SK-N-SH (cell line): ENCODE measurements around the gene SPOP. TPM values are rescaled to one million over a fixed set of nuclear protein-coding genes. Genes with fewer than 3 reads are reported as not detected.

Source experiments
- CTCF ChIA-PET: fragments of 300-600, 350-600 bp; formaldehyde crosslinking; extraction: SDS; loops from one replicate; lab custom pipeline; 2021; lab: Yijun Ruan, JAX
- POLR2A ChIA-PET: fragments of 350-600 bp; sonication (Branson Sonifier 250); formaldehyde crosslinking; extraction: SDS; loops from one replicate; lab custom pipeline; 2020; ENCODE audit warnings: antibody characterized with exemption, inconsistent platforms; lab: Yijun Ruan, JAX
- DNase-seq: peaks from one replicate; pipeline ENCODE4 v3.0.0; 2012
- H2AFZ ChIP-seq: fragments of 200-600 bp; sonication (generic); 2 replicates; pipeline ENCODE4 v1.8.1; 2016; ENCODE audit warnings: antibody characterized with exemption, mild to moderate bottlenecking, low read depth
- H3F3A ChIP-seq: fragments of 200-600 bp; sonication (generic); replicated peaks from 2 replicates; pipeline ENCODE3; 2016; ENCODE audit warnings: antibody characterized with exemption, mild to moderate bottlenecking; ENCODE audit not compliant: insufficient read depth
- H3K27ac ChIP-seq, 2 experiments: fragments of 200-500 bp in 1 of 2; fragments of 200-600 bp in 1 of 2; sonication (Bioruptor generic) in 1 of 2; sonication (generic), shearing (Covaris generic) in 1 of 2; 2 replicates each; pipeline versions ENCODE4 v1.5.1 to v1.6.1; 2014 to 2016; ENCODE audit warnings: low read depth in 2 of 2, inconsistent platforms in 1 of 2, low read length in 1 of 2, mild to moderate bottlenecking in 1 of 2, mixed read lengths in 1 of 2
- H3K27me3 ChIP-seq: fragments of 200-600 bp; sonication (generic), shearing (Covaris generic); 2 replicates; pipeline ENCODE4 v1.6.1; 2016; ENCODE audit warnings: mixed run types; ENCODE audit not compliant: insufficient read depth
- H3K36me3 ChIP-seq, 2 experiments: fragments of 200-500 bp in 1 of 2; fragments of 200-600 bp in 1 of 2; sonication (Bioruptor generic) in 1 of 2; sonication (generic) in 1 of 2; replicated peaks in 1 of 2; 2 replicates each; pipeline versions ENCODE3 to v1.5.1; 2014 to 2016; ENCODE audit warnings: low read length in 1 of 2, mild to moderate bottlenecking in 1 of 2; ENCODE audit not compliant: insufficient read depth in 2 of 2, control insufficient read depth in 1 of 2
- H3K4me1 ChIP-seq, 2 experiments: fragments of 200-500 bp in 1 of 2; fragments of 200-600 bp in 1 of 2; sonication (Bioruptor generic) in 1 of 2; sonication (generic), shearing (Covaris generic) in 1 of 2; 2 replicates each; pipeline versions ENCODE4 v1.5.1 to v1.6.1; 2014 to 2016; ENCODE audit warnings: low read depth in 1 of 2, low read length in 1 of 2, mixed run types in 1 of 2; ENCODE audit not compliant: insufficient read depth in 2 of 2, control insufficient read depth in 1 of 2
- H3K4me2 ChIP-seq: fragments of 200-600 bp; sonication (generic), shearing (Covaris generic); 2 replicates; pipeline ENCODE4 v1.6.1; 2017; ENCODE audit warnings: mixed run types
- H3K4me3 ChIP-seq, 2 experiments: fragments of 200-500 bp in 1 of 2; fragments of 200-600 bp in 1 of 2; sonication (Bioruptor generic) in 1 of 2; sonication (generic), shearing (Covaris generic) in 1 of 2; 2 replicates each; pipeline versions ENCODE4 v1.5.1 to v1.8.1; 2014 to 2016; ENCODE audit warnings: low read depth in 2 of 2, inconsistent platforms in 1 of 2, low read length in 1 of 2, mild to moderate bottlenecking in 1 of 2, mixed read lengths in 1 of 2, moderate library complexity in 1 of 2
- H3K79me2 ChIP-seq: fragments of 200-600 bp; sonication (generic); 2 replicates; pipeline ENCODE4 v1.8.1; 2017; ENCODE audit warnings: mild to moderate bottlenecking; ENCODE audit not compliant: insufficient read depth
- H3K9ac ChIP-seq: fragments of 200-600 bp; sonication (generic); 2 replicates; pipeline ENCODE4 v1.6.1; 2017; ENCODE audit warnings: mixed run types
- H3K9me2 ChIP-seq: fragments of 200-600 bp; sonication (generic); 2 replicates; pipeline ENCODE4 v1.6.1; 2017; ENCODE audit warnings: mixed run types
- H3K9me3 ChIP-seq: fragments of 200-600 bp; sonication (generic); 2 replicates; pipeline ENCODE4 v1.6.1; 2017; ENCODE audit warnings: mixed run types, mild to moderate bottlenecking, moderate library complexity
- H4K20me1 ChIP-seq: fragments of 200-600 bp; sonication (generic); 2 replicates; pipeline ENCODE4 v1.6.1; 2017; ENCODE audit warnings: mild to moderate bottlenecking, mixed run types; ENCODE audit not compliant: insufficient read depth
- CTCF ChIP-seq: fragments of 200-600 bp; sonication (generic); IDR thresholded peaks from 2 replicates; pipeline ENCODE4 v1.6.1; 2017; ENCODE audit warnings: antibody characterized with exemption, mild to moderate bottlenecking, moderate library complexity
- EP300 ChIP-seq, 2 experiments: IDR thresholded peaks; 2 replicates each; pipeline versions ENCODE4 v1.4.0 to v1.6.1; 2012; ENCODE audit warnings: borderline replicate concordance in 1 of 2, low read depth in 1 of 2, low read length in 1 of 2
- EZH2phosphoT487 ChIP-seq: fragments of 200-600 bp; sonication (generic); IDR thresholded peaks from 2 replicates; pipeline ENCODE4 v1.6.1; 2017; ENCODE audit warnings: low read depth, mixed run types, mild to moderate bottlenecking, antibody characterized with exemption, moderate library complexity, borderline replicate concordance
- FOXM1 ChIP-seq: IDR thresholded peaks from 2 replicates; pipeline ENCODE4 v1.4.0; 2012; ENCODE audit warnings: low read depth, mild to moderate bottlenecking
- GABPA ChIP-seq: IDR thresholded peaks from 2 replicates; pipeline ENCODE4 v1.4.0; 2012; ENCODE audit warnings: low read depth, mild to moderate bottlenecking
- MEF2A ChIP-seq: IDR thresholded peaks from 2 replicates; pipeline ENCODE4 v1.4.0; 2012; ENCODE audit warnings: low read depth, borderline replicate concordance
- NFIC ChIP-seq: IDR thresholded peaks from 2 replicates; pipeline ENCODE4 v1.4.0; 2012; ENCODE audit warnings: borderline replicate concordance
- PBX3 ChIP-seq: IDR thresholded peaks from 2 replicates; pipeline ENCODE4; 2012
- POLR2AphosphoS5 ChIP-seq: IDR thresholded peaks from 2 replicates; pipeline ENCODE4 v1.6.1; 2012; ENCODE audit warnings: low read depth, low read length
- RAD21 ChIP-seq: IDR thresholded peaks from 2 replicates; pipeline ENCODE4 v1.6.1; 2012; ENCODE audit warnings: mild to moderate bottlenecking, low read length
- RFX5 ChIP-seq: IDR thresholded peaks from 2 replicates; pipeline ENCODE4 v1.6.1; 2012; ENCODE audit warnings: mild to moderate bottlenecking, improper control_type of control experiment, low read length
- RXRA ChIP-seq: IDR thresholded peaks from 2 replicates; pipeline ENCODE4 v1.4.0; 2012; ENCODE audit warnings: low read depth, mild to moderate bottlenecking, borderline replicate concordance
- SMC3 ChIP-seq: IDR thresholded peaks from 2 replicates; pipeline ENCODE4 v1.6.1; 2012; ENCODE audit warnings: low read depth, low read length, improper control_type of control experiment
- TEAD4 ChIP-seq: IDR thresholded peaks from 2 replicates; pipeline ENCODE4 v1.4.0; 2012; ENCODE audit warnings: mild to moderate bottlenecking, borderline replicate concordance; ENCODE audit not compliant: insufficient read depth
- YY1 ChIP-seq: IDR thresholded peaks from 2 replicates; pipeline ENCODE4 v1.4.0; 2012; ENCODE audit warnings: low read depth, mild to moderate bottlenecking
- WGBS: methylation state at CpG from one replicate; pipeline ENCODE4 v1.1.6; 2017; ENCODE audit warnings: low lambda C conversion rate; 5-methylcytosine and 5-hydroxymethylcytosine counted together
- polyA plus RNA-seq, 3 experiments: library from polyadenylated mRNA; depleted of rRNA; stranded (reverse); fragments of >200 nt; gene quantifications; 2 replicates each; pipeline ENCODE4 v1.2.3, GENCODE V29; 2012
- TF ChIP-seq, protein P1 (sequence below): IDR thresholded peaks from 2 replicates; pipeline ENCODE4 v1.6.1; 2012; ENCODE audit warnings: mild to moderate bottlenecking, low read depth, low read length, moderate library complexity
- TF ChIP-seq, protein P2 (sequence below): IDR thresholded peaks from 2 replicates; pipeline ENCODE4 v1.4.0; 2012; ENCODE audit warnings: low read depth, borderline replicate concordance
- TF ChIP-seq, protein P3 (sequence below): fragments of 150-350 bp; IDR thresholded peaks from 2 replicates; pipeline ENCODE4 v1.6.1; 2016; ENCODE audit warnings: mild to moderate bottlenecking, low read depth, low read length
- TF ChIP-seq, protein P4 (sequence below): fragments of 150-350 bp; IDR thresholded peaks from 2 replicates; pipeline ENCODE4 v1.6.1; 2017; ENCODE audit warnings: antibody characterized with exemption, low read length, low read depth, borderline replicate concordance

Gene SPOP
- polyA plus RNA-seq, 1 of the 3 experiments (the other 2 are of a cell fraction): 54.0 TPM

GRCh38 chr17:49664706-49665211 is 13.1 kb downstream of the SPOP start:
- peaks cover 0 to 31% of the 10 kb centered on the region in 2 experiments for H3K36me3 ChIP-seq
- no peaks in the 10 kb centered on the region for H3K27me3 ChIP-seq
- CTCF ChIA-PET: interaction anchor here (0.6 to 2.5 kb wide), 7 partner anchors 15 to 1655 kb away, joined by 3 to 12 read pairs (median 3); partner anchors contain the start of gene SLC35B1
- TF ChIP-seq RAD21 (no peak), EP300 (IDR thresholded peaks at IDR 0.05; ENCODE audit: borderline replicate concordance in 1 of 2, low read depth in 1 of 2, low read length in 1 of 2) (no peak), TEAD4 (no peak), YY1 (no peak), CTCF (no peak), MEF2A (no peak), GABPA (no peak), RXRA (no peak), EZH2phosphoT487 (no peak), PBX3 (no peak), POLR2AphosphoS5 (no peak), NFIC (no peak), SMC3 (no peak), RFX5 (no peak), FOXM1 (no peak)
- TF ChIP-seq, protein P1, sequence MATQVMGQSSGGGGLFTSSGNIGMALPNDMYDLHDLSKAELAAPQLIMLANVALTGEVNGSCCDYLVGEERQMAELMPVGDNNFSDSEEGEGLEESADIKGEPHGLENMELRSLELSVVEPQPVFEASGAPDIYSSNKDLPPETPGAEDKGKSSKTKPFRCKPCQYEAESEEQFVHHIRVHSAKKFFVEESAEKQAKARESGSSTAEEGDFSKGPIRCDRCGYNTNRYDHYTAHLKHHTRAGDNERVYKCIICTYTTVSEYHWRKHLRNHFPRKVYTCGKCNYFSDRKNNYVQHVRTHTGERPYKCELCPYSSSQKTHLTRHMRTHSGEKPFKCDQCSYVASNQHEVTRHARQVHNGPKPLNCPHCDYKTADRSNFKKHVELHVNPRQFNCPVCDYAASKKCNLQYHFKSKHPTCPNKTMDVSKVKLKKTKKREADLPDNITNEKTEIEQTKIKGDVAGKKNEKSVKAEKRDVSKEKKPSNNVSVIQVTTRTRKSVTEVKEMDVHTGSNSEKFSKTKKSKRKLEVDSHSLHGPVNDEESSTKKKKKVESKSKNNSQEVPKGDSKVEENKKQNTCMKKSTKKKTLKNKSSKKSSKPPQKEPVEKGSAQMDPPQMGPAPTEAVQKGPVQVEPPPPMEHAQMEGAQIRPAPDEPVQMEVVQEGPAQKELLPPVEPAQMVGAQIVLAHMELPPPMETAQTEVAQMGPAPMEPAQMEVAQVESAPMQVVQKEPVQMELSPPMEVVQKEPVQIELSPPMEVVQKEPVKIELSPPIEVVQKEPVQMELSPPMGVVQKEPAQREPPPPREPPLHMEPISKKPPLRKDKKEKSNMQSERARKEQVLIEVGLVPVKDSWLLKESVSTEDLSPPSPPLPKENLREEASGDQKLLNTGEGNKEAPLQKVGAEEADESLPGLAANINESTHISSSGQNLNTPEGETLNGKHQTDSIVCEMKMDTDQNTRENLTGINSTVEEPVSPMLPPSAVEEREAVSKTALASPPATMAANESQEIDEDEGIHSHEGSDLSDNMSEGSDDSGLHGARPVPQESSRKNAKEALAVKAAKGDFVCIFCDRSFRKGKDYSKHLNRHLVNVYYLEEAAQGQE: no peak
- TF ChIP-seq, protein P2, sequence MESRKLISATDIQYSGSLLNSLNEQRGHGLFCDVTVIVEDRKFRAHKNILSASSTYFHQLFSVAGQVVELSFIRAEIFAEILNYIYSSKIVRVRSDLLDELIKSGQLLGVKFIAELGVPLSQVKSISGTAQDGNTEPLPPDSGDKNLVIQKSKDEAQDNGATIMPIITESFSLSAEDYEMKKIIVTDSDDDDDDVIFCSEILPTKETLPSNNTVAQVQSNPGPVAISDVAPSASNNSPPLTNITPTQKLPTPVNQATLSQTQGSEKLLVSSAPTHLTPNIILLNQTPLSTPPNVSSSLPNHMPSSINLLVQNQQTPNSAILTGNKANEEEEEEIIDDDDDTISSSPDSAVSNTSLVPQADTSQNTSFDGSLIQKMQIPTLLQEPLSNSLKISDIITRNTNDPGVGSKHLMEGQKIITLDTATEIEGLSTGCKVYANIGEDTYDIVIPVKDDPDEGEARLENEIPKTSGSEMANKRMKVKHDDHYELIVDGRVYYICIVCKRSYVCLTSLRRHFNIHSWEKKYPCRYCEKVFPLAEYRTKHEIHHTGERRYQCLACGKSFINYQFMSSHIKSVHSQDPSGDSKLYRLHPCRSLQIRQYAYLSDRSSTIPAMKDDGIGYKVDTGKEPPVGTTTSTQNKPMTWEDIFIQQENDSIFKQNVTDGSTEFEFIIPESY: no peak
- TF ChIP-seq, protein P3, sequence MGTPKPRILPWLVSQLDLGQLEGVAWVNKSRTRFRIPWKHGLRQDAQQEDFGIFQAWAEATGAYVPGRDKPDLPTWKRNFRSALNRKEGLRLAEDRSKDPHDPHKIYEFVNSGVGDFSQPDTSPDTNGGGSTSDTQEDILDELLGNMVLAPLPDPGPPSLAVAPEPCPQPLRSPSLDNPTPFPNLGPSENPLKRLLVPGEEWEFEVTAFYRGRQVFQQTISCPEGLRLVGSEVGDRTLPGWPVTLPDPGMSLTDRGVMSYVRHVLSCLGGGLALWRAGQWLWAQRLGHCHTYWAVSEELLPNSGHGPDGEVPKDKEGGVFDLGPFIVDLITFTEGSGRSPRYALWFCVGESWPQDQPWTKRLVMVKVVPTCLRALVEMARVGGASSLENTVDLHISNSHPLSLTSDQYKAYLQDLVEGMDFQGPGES: no peak
- TF ChIP-seq, protein P4, sequence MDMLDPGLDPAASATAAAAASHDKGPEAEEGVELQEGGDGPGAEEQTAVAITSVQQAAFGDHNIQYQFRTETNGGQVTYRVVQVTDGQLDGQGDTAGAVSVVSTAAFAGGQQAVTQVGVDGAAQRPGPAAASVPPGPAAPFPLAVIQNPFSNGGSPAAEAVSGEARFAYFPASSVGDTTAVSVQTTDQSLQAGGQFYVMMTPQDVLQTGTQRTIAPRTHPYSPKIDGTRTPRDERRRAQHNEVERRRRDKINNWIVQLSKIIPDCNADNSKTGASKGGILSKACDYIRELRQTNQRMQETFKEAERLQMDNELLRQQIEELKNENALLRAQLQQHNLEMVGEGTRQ: no peak
- TF ChIP-seq, all 33 proteins: peak for 0
- no peaks in the 10 kb centered on the region; a peak in 1 of 4 replicates for H3K4me1 ChIP-seq
- POLR2A ChIA-PET: no interaction called here
- no peak overlapping the region for H3K9ac ChIP-seq
- H3K9me3 ChIP-seq: no peaks in the 10 kb centered on the region
- no peak overlapping the region for H3K27ac ChIP-seq
- WGBS: 88% methylated on average over 3 of the region's 3 CpGs
- H3K4me3 ChIP-seq: no peak overlapping the region
- no peak overlapping the region for H3K4me2 ChIP-seq
- no peaks in the 10 kb centered on the region for H3K9me2 ChIP-seq
- H2AFZ ChIP-seq: no peak overlapping the region
- no peak for DNase-seq
- peaks cover 97% of the 10 kb centered on the region for H3K79me2 ChIP-seq
- peaks cover 12% of the 10 kb centered on the region; the same call in 1 of the 2 replicates for H4K20me1 ChIP-seq
- peaks cover 3% of the 10 kb centered on the region for H3F3A ChIP-seq
